MM.1S (cell line): ENCODE measurements around the gene TAS2R42.

Source experiments
- DNase-seq: peaks from one replicate; pipeline ENCODE4 v3.0.0-alpha.2; 2015
- H2AFZ ChIP-seq: fragments of 300-600 bp; sonication (generic); 2 replicates; pipeline ENCODE4 v1.6.0; 2016; ENCODE audit warnings: antibody characterized with exemption, low read length
- H3F3A ChIP-seq: fragments of 300-600 bp; sonication (generic); 2 replicates; pipeline ENCODE4 v1.6.1; 2016; ENCODE audit warnings: mild to moderate bottlenecking, antibody characterized with exemption, low read length, moderate library complexity, mixed read lengths; ENCODE audit not compliant: insufficient read depth
- H3K27ac ChIP-seq: fragments of 300-600 bp; sonication (generic); 2 replicates; pipeline ENCODE4 v1.5.1; 2016; ENCODE audit warnings: mild to moderate bottlenecking, low read length
- H3K27me3 ChIP-seq: fragments of 300-600 bp; sonication (generic); replicated peaks from 2 replicates; pipeline ENCODE4 v1.6.0; 2016; ENCODE audit warnings: low read length; ENCODE audit not compliant: insufficient read depth
- H3K36me3 ChIP-seq: fragments of 300-600 bp; sonication (generic); replicated peaks from 2 replicates; pipeline ENCODE4 v1.6.1; 2016; ENCODE audit warnings: mild to moderate bottlenecking, low read length, mixed read lengths; ENCODE audit not compliant: insufficient read depth
- H3K4me1 ChIP-seq: fragments of 300-600 bp; sonication (generic); 2 replicates; pipeline ENCODE4 v1.6.1; 2016; ENCODE audit warnings: low read length, mixed read lengths
- H3K4me2 ChIP-seq: fragments of 300-600 bp; sonication (generic); 2 replicates; pipeline ENCODE4 v1.6.0; 2016; ENCODE audit warnings: low read depth, low read length
- H3K4me3 ChIP-seq: fragments of 300-600 bp; sonication (generic); 2 replicates; pipeline ENCODE4 v1.5.1; 2016; ENCODE audit warnings: low read length, mixed read lengths
- H3K79me2 ChIP-seq: fragments of 300-600 bp; sonication (generic); 2 replicates; pipeline ENCODE4 v1.6.1; 2016; ENCODE audit warnings: mixed run types, low read length, mixed read lengths
- H3K9ac ChIP-seq: fragments of 300-600 bp; sonication (generic); 2 replicates; pipeline ENCODE4 v1.6.1; 2016; ENCODE audit warnings: low read length, mixed read lengths
- H3K9me2 ChIP-seq: fragments of 300-600 bp; sonication (generic); replicated peaks from 2 replicates; pipeline ENCODE4 v1.6.1; 2016; ENCODE audit warnings: mild to moderate bottlenecking, low read length, mixed read lengths; ENCODE audit not compliant: insufficient read depth
- H3K9me3 ChIP-seq: fragments of 300-600 bp; sonication (generic); replicated peaks from 2 replicates; pipeline ENCODE4 v1.6.1; 2016; ENCODE audit warnings: mild to moderate bottlenecking, low read length, mixed read lengths; ENCODE audit not compliant: insufficient read depth
- H4K20me1 ChIP-seq: fragments of 300-600 bp; sonication (generic); 2 replicates; pipeline ENCODE4 v1.6.1; 2016; ENCODE audit warnings: mild to moderate bottlenecking, low read length, moderate library complexity, mixed read lengths; ENCODE audit not compliant: insufficient read depth
- CTCF ChIP-seq: fragments of 300-600 bp; sonication (generic); IDR thresholded peaks from 2 replicates; pipeline ENCODE4 v1.5.1; 2016; ENCODE audit warnings: antibody characterized with exemption, low read length, mixed read lengths
- EZH2 ChIP-seq: fragments of 300-600 bp; sonication (generic); optimal IDR thresholded peaks from 2 replicates; pipeline ENCODE3; 2017; ENCODE audit warnings: low read depth, mild to moderate bottlenecking, antibody characterized with exemption, low read length, mixed read lengths
- EZH2phosphoT487 ChIP-seq: fragments of 300-600 bp; sonication (generic); IDR thresholded peaks from 2 replicates; pipeline ENCODE4 v1.6.1; 2018; ENCODE audit warnings: antibody characterized with exemption, low read length

TAS2R42 gene

GRCh38 chr12:11186837-11187236, at the start of gene TAS2R42:
Gene TAS2R42 (minus strand): TSS chr12:11186937. CDS start chr12:11186937, 0 bp downstream.
- no peaks in the 10 kb centered on the region for H3K4me1 ChIP-seq
- H3K27me3 ChIP-seq: no peaks in the 10 kb centered on the region
- TF ChIP-seq CTCF: no peak
- no peak for TF ChIP-seq EZH2phosphoT487
- no peak for TF ChIP-seq EZH2
- no peaks in the 10 kb centered on the region for H4K20me1 ChIP-seq
- H3F3A ChIP-seq: no peaks in the 10 kb centered on the region
- no peak within 1 kb of the TSS for H2AFZ ChIP-seq
- no peak within 1 kb of the TSS for H3K4me3 ChIP-seq
- no peak within 1 kb of the TSS for H3K9ac ChIP-seq
- H3K9me3 ChIP-seq: no peaks in the 10 kb centered on the region
- H3K27ac ChIP-seq: no peak within 1 kb of the TSS
- no peak within 1 kb of the TSS for H3K4me2 ChIP-seq
- H3K36me3 ChIP-seq: no peaks in the 10 kb centered on the region
- no peak for DNase-seq
- no peaks in the 10 kb centered on the region for H3K79me2 ChIP-seq
- H3K9me2 ChIP-seq: no peaks in the 10 kb centered on the region

- no peaks in the 10 kb centered on the region for H3K9me3 ChIP-seq
- TF ChIP-seq CTCF: no peak
- TF ChIP-seq EZH2: no peak
- TF ChIP-seq EZH2phosphoT487: no peak
- H4K20me1 ChIP-seq: no peaks in the 10 kb centered on the region
- no peaks in the 10 kb centered on the region for H3K36me3 ChIP-seq
- no peaks in the 10 kb centered on the region for H3K4me1 ChIP-seq
- no peaks in the 10 kb centered on the region for H3K9me2 ChIP-seq
- H3K79me2 ChIP-seq: no peaks in the 10 kb centered on the region
- H2AFZ ChIP-seq: no peak overlapping the region
- DNase-seq: no peak
- H3K27me3 ChIP-seq: no peaks in the 10 kb centered on the region
- H3F3A ChIP-seq: no peaks in the 10 kb centered on the region
- no peak overlapping the region for H3K27ac ChIP-seq
- H3K4me2 ChIP-seq: no peak overlapping the region
- no peak overlapping the region for H3K9ac ChIP-seq
- no peak overlapping the region for H3K4me3 ChIP-seq
These were observed 46.8 kb upstream of the TAS2R42 start for GRCh38 chr12:11233532-11233931.

- Histone ChIP-seq H3K27me3 (no peaks in the 10 kb centered on the region), H3K27ac (no peak overlapping the region), H3K36me3 (no peaks in the 10 kb centered on the region), H3K4me3 (no peak overlapping the region), H3K79me2 (no peaks in the 10 kb centered on the region), H3K4me2 (no peak overlapping the region), H3F3A (no peaks in the 10 kb centered on the region), H2AFZ (no peak overlapping the region), H3K4me1 (no peaks in the 10 kb centered on the region), H3K9me2 (no peaks in the 10 kb centered on the region), H3K9ac (no peak overlapping the region), H4K20me1 (no peaks in the 10 kb centered on the region), H3K9me3 (no peaks in the 10 kb centered on the region)
- peak; percentile 63 for TF ChIP-seq CTCF
- no peak for TF ChIP-seq EZH2
- DNase-seq: peak; percentile 31
These were observed 41.7 kb upstream of the TAS2R42 start for GRCh38 chr12:11228296-11228879.
